ENCODE results near the gene GSKIP.

DNA sequence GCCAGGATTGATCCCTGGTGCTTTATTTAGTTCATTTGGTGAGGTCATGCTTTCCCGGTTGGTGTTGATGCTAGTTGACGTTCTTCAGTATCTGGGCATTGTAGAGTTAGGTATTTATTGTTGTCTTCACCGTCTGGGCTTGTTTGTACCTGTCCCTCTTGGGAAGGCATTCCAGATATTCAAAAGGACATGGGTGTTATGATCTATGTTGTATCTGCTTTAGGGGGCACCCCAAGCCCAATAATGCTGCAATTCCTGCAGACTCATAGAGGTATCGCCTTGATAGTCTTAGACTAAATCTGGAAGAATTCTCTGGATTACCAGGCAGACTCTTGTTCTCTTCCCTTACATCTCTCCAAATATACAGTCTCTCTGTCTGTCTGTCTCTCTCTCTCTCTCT is 70.7 kb downstream of the GSKIP start:
- TF ChIP-seq EZH2phosphoT487 (conservative IDR thresholded peaks at IDR 0.05; ENCODE audit: low read length) (no peak), CTCF (IDR thresholded peaks at IDR 0.05; ENCODE audit: insufficient read depth, low read length, poor library complexity, severe bottlenecking) (no peak)
